Caki2 (cell line): ENCODE data around the gene ODR4. TPM values are rescaled to one million over a fixed set of nuclear protein-coding genes. Genes with fewer than 3 reads are reported as not detected.
"Not testable (repeated sequence)": the region's sequence is repeated elsewhere in the genome, so short reads cannot be mapped to it uniquely, and the experiment has no call there.

Experiments
- DNase-seq: peaks from one replicate; pipeline ENCODE4 v3.0.0-alpha.2; 2015; ENCODE audit warnings: low read depth
- in situ Hi-C: cut with HindIII; loops from 2 replicates; pipeline ENCODE4 v1.10.0; 2016; ENCODE audit warnings: low sequenced_read_pairs, low pct_unique_long_range_greater_than_20kb, mixed read lengths
- total RNA-seq: library from RNA; depleted of rRNA; stranded (reverse); fragments of >200 nt; shearing (Covaris generic); gene quantifications from 2 replicates; pipeline ENCODE4 v1.2.3, GENCODE V29; 2014; ENCODE audit warnings: low replicate concordance; rRNA removed

The ODR4 gene
- 17.4 and 20.2 TPM in 2 replicates for total RNA-seq

- DNase-seq: peak; percentile 100
- in situ Hi-C loops: no loop called here
Observed at GRCh38 chr1:186375152-186375928, at the start of gene ODR4, which contains the start of gene TPR. Gene ODR4, plus strand, starts transcription at chr1:186375838. Its CDS starts 3,948 bp downstream, at chr1:186379786. Gene TPR, minus strand, starts transcription at chr1:186375253. Its CDS starts 225 bp downstream, at chr1:186375028.

- in situ Hi-C loops: no loop called here
- DNase-seq: no peak
Observed at GRCh38 chr1:186326009-186326408, 49.6 kb upstream of the ODR4 start.

- in situ Hi-C loops: no loop called here
- no peak for DNase-seq
Observed at GRCh38 chr1:186327331-186327730, 48.3 kb upstream of the ODR4 start.

GRCh38 chr1:186330758-186331157 lies 44.9 kb upstream of the ODR4 start:
- in situ Hi-C loops: no loop called here

GRCh38 chr1:186337554-186337953 lies 38.1 kb upstream of the ODR4 start:
- no peak for DNase-seq
- in situ Hi-C loops: no loop called here

More at GRCh38 chr1:186330758-186331157, 44.9 kb upstream of the ODR4 start:
- no peak for DNase-seq

GRCh38 chr1:186340772-186341171 lies 34.9 kb upstream of the ODR4 start:
- in situ Hi-C loops: no loop called here
- DNase-seq: no peak

GRCh38 chr1:186347837-186348691 lies 27.6 kb upstream of the ODR4 start:
- in situ Hi-C loops, DNase-seq: not testable (repeated sequence)

- in situ Hi-C loops: no loop called here
- DNase-seq: no peak
Observed at GRCh38 chr1:186374303-186375151, 1.1 kb upstream of the ODR4 start.

GRCh38 chr1:186375929-186376319 lies 286 bp downstream of the ODR4 start:
- no peak for DNase-seq
- in situ Hi-C loops: no loop called here

- DNase-seq: no peak
- in situ Hi-C loops: no loop called here
Observed at GRCh38 chr1:186386725-186387383, 11.2 kb downstream of the ODR4 start.

- in situ Hi-C loops: no loop called here
- no peak for DNase-seq
Observed at GRCh38 chr1:186390925-186391324, 15.3 kb downstream of the ODR4 start.

- no peak for DNase-seq
- in situ Hi-C loops: no loop called here
Observed at GRCh38 chr1:186391841-186392240, 16.2 kb downstream of the ODR4 start.

- in situ Hi-C loops, DNase-seq: not testable (repeated sequence)
Observed at GRCh38 chr1:186392711-186393110, 17.1 kb downstream of the ODR4 start.

GRCh38 chr1:186401446-186401845 lies 25.8 kb downstream of the ODR4 start:
- DNase-seq, in situ Hi-C loops: not testable (repeated sequence)

GRCh38 chr1:186403632-186404031 lies 28.0 kb downstream of the ODR4 start:
- DNase-seq: no peak

GRCh38 chr1:186404454-186405051 lies 28.9 kb downstream of the ODR4 start:
- in situ Hi-C loops: no loop called here

More at GRCh38 chr1:186403632-186404031, 28.0 kb downstream of the ODR4 start:
- in situ Hi-C loops: no loop called here

GRCh38 chr1:186409091-186409490 lies 33.5 kb downstream of the ODR4 start:
- in situ Hi-C loops: no loop called here
- no peak for DNase-seq

More at GRCh38 chr1:186404454-186405051, 28.9 kb downstream of the ODR4 start:
- DNase-seq: peak; percentile 26
